ENCODE measurements around the gene PHKG2. TPM values are rescaled to one million over a fixed set of nuclear protein-coding genes. Genes with fewer than 3 reads are reported as not detected.

PHKG2 gene
- total RNA-seq, 2 experiments from 2014 or later, result 27.8 to 30.3 TPM

- Mint-ChIP-seq H3K27me3 (no peaks in the 10 kb centered on the region), H3K4me1 (ENCODE audit: low read depth) (no peaks in the 10 kb centered on the region), H3K4me3 (no peak overlapping the region), H3K9me3 (no peaks in the 10 kb centered on the region), H3K36me3 (ENCODE audit: low read depth) (no peaks in the 10 kb centered on the region), H3K27ac (no peak overlapping the region)
- DNase-seq (no peak), ATAC-seq (no peak)
- TF ChIP-seq CTCF (IDR thresholded peaks at IDR 0.05), result no peak
- intact Hi-C loops (cut with micrococcal nuclease), result no loop called here
- CTCF ChIA-PET, result interaction anchor here (0.8 to 2.5 kb wide), 4 partner anchors 8 to 104 kb away, joined by 3 to 10 read pairs (median 4); no protein-coding TSS in a partner anchor
- POLR2A ChIA-PET, result interaction anchor here (0.8 to 1.5 kb wide), 2 partner anchors 21 to 77 kb away, joined by 3 to 4 read pairs; no protein-coding TSS in a partner anchor
Observed at GRCh38 chr16:30797670-30798309, 49.6 kb downstream of the PHKG2 start.

Other genes with a start within 250 kb of the PHKG2 start
- 1 to 10 TPM; 8.3 to 9.2 TPM for gene ZNF768, start 221.9 kb upstream of the PHKG2 start, total RNA-seq
- 1 to 10 TPM; 6.7 to 7.9 TPM for gene ZNF747, start 213.6 kb upstream of the PHKG2 start, total RNA-seq
- gene ZNF764, start 190.1 kb upstream of the PHKG2 start, total RNA-seq, result 10 to 100 TPM in 1 of 2 experiments, 1 to 10 TPM in 1; 9.7 to 10.4 TPM
- gene ZNF688, start 176.7 kb upstream of the PHKG2 start, total RNA-seq, result 1 to 10 TPM; 4.7 to 5.5 TPM
- 10 to 100 TPM in 1 of 2 experiments, 1 to 10 TPM in 1; 8.8 to 10.3 TPM for gene ZNF785, start 162.7 kb upstream of the PHKG2 start, total RNA-seq
- gene ZNF689, start 138.0 kb upstream of the PHKG2 start, total RNA-seq, result 10 to 100 TPM in 1 of 2 experiments, 1 to 10 TPM in 1; 9.8 to 11.3 TPM
- 10 to 100 TPM; 74.0 to 76.6 TPM for gene PRR14, start 97.5 kb upstream of the PHKG2 start, total RNA-seq
- gene FBRS, start 90.0 kb upstream of the PHKG2 start, total RNA-seq, result 10 to 100 TPM; 80.3 to 85.8 TPM
- gene SRCAP, start 49.3 kb upstream of the PHKG2 start, total RNA-seq, result 10 to 100 TPM; 57.2 to 64.7 TPM
- gene CFAP119, start 13.6 kb downstream of the PHKG2 start, total RNA-seq, result 1 to 10 TPM; 3.8 to 3.9 TPM
- gene RNF40, start 13.9 kb downstream of the PHKG2 start, total RNA-seq, result 10 to 100 TPM; 63.2 to 68.1 TPM
- gene ZNF629, start 38.8 kb downstream of the PHKG2 start, total RNA-seq, result 1 to 10 TPM; 2.8 to 3.2 TPM
- gene BCL7C, start 145.7 kb downstream of the PHKG2 start, total RNA-seq, result 10 to 100 TPM; 21.8 to 23.6 TPM
- gene CTF1, start 148.2 kb downstream of the PHKG2 start, total RNA-seq, result under 1 TPM; 0.31 to 0.32 TPM
- 10 to 100 TPM; 21.1 to 22.0 TPM for gene FBXL19, start 175.1 kb downstream of the PHKG2 start, total RNA-seq
- 10 to 100 TPM in 1 of 2 experiments, 1 to 10 TPM in 1; 7.6 to 10.9 TPM for gene ORAI3, start 200.6 kb downstream of the PHKG2 start, total RNA-seq
- gene SETD1A, start 209.3 kb downstream of the PHKG2 start, total RNA-seq, result 10 to 100 TPM; 18.0 to 19.2 TPM
- 1 to 10 TPM in 1 of 2 experiments, under 1 TPM in 1; 0.45 to 1.3 TPM for gene HSD3B7, start 236.8 kb downstream of the PHKG2 start, total RNA-seq